Chondrocyte (in vitro differentiated cells): ENCODE data around the gene ASB18. TPM values are rescaled to one million over a fixed set of nuclear protein-coding genes. Genes with fewer than 3 reads are reported as not detected.

Source experiments
- DNase-seq: peaks from one replicate; pipeline ENCODE4 v3.0.0; 2021; ENCODE audit warnings: mixed read lengths, low spot score
- H3K27ac Mint-ChIP-seq: one replicate; pipeline ENCODE4 v1.8.0; 2021; ENCODE audit warnings: mild to moderate bottlenecking, moderate library complexity, mixed read lengths; ENCODE audit not compliant: unreplicated experiment
- H3K27me3 Mint-ChIP-seq: 2 replicates; pipeline ENCODE4 v1.8.0; 2021; ENCODE audit warnings: low read depth, mixed read lengths
- H3K36me3 Mint-ChIP-seq: 2 replicates; pipeline ENCODE4 v1.8.0; 2021; ENCODE audit warnings: low read depth, mixed read lengths
- H3K4me1 Mint-ChIP-seq: 2 replicates; pipeline ENCODE4 v1.8.0; 2021; ENCODE audit warnings: low read depth, mild to moderate bottlenecking, mixed read lengths
- H3K4me3 Mint-ChIP-seq: one replicate; pipeline ENCODE4 v1.8.0; 2021; ENCODE audit warnings: mild to moderate bottlenecking, moderate library complexity, mixed read lengths; ENCODE audit not compliant: unreplicated experiment
- H3K9me3 Mint-ChIP-seq: 2 replicates; pipeline ENCODE4 v1.8.0; 2021; ENCODE audit warnings: low read depth, mixed read lengths
- CTCF ChIP-seq: fragments of 200-600 bp; sonication (generic); IDR thresholded peaks from 2 replicates; pipeline ENCODE4 v1.5.0; 2021; ENCODE audit warnings: antibody characterized with exemption, mild to moderate bottlenecking, moderate library complexity
- total RNA-seq: library from RNA; stranded (reverse); gene quantifications from 3 replicates; pipeline ENCODE4 v1.2.1, GENCODE V29; 2021

ASB18 gene
- total RNA-seq, 1 donor from 2014 or later = not detected

- H3K27me3 Mint-ChIP-seq = no peaks in the 10 kb centered on the region
- no peak for TF ChIP-seq CTCF
- peaks cover 4% of the 10 kb centered on the region for H3K9me3 Mint-ChIP-seq
- no peak for DNase-seq
- H3K36me3 Mint-ChIP-seq = peaks cover 1% of the 10 kb centered on the region
- H3K27ac Mint-ChIP-seq = no peak overlapping the region
- no peak overlapping the region for H3K4me3 Mint-ChIP-seq
- no peaks in the 10 kb centered on the region for H3K4me1 Mint-ChIP-seq
These were observed 6.6 kb downstream of the ASB18 start for GRCh38 chr2:236257575-236257974.

GRCh38 chr2:236257136-236257535 is 7.1 kb downstream of the ASB18 start:
- Mint-ChIP-seq H3K4me1 (no peaks in the 10 kb centered on the region), H3K27ac (no peak overlapping the region), H3K36me3 (peaks cover 1% of the 10 kb centered on the region), H3K9me3 (peaks cover 4% of the 10 kb centered on the region), H3K4me3 (no peak overlapping the region), H3K27me3 (no peaks in the 10 kb centered on the region)
- DNase-seq = no peak
- no peak for TF ChIP-seq CTCF

GRCh38 chr2:236256366-236256985 is 7.7 kb downstream of the ASB18 start:
- Mint-ChIP-seq H3K36me3 (peaks cover 1% of the 10 kb centered on the region), H3K4me3 (no peak overlapping the region)

GRCh38 chr2:236254674-236255073 is 9.5 kb downstream of the ASB18 start:
- TF ChIP-seq CTCF = no peak
- no peaks in the 10 kb centered on the region for H3K9me3 Mint-ChIP-seq
- peaks cover 1% of the 10 kb centered on the region for H3K36me3 Mint-ChIP-seq
- no peak for DNase-seq
- H3K4me3 Mint-ChIP-seq = no peak overlapping the region
- no peaks in the 10 kb centered on the region for H3K4me1 Mint-ChIP-seq
- no peak overlapping the region for H3K27ac Mint-ChIP-seq
- H3K27me3 Mint-ChIP-seq = no peaks in the 10 kb centered on the region

More at GRCh38 chr2:236256366-236256985, 7.7 kb downstream of the ASB18 start:
- TF ChIP-seq CTCF = no peak
- Mint-ChIP-seq H3K4me1 (no peaks in the 10 kb centered on the region), H3K27ac (no peak overlapping the region), H3K9me3 (peaks cover 3% of the 10 kb centered on the region), H3K27me3 (no peaks in the 10 kb centered on the region)
- no peak for DNase-seq

GRCh38 chr2:236254001-236254400 is 10.2 kb downstream of the ASB18 start:
- no peaks in the 10 kb centered on the region for H3K9me3 Mint-ChIP-seq
- TF ChIP-seq CTCF = no peak
- no peak overlapping the region for H3K4me3 Mint-ChIP-seq
- no peak for DNase-seq
- peaks cover 1% of the 10 kb centered on the region for H3K36me3 Mint-ChIP-seq
- no peaks in the 10 kb centered on the region for H3K27me3 Mint-ChIP-seq
- H3K27ac Mint-ChIP-seq = no peak overlapping the region
- H3K4me1 Mint-ChIP-seq = no peaks in the 10 kb centered on the region
